Panc1 (cell line): ENCODE measurements around the gene GID8. TPM values are rescaled to one million over a fixed set of nuclear protein-coding genes. Genes with fewer than 3 reads are reported as not detected.

Source experiments
- ATAC-seq: fragments of 200-7000 bp; cut with Tn5 transposase; 2 replicates; pipeline ENCODE4 v1.9.1; 2020; ENCODE audit warnings: mild to moderate bottlenecking, moderate library complexity
- BruUV-seq: library from RNA; stranded (reverse); fragments of 400-500 nt; replicated peaks from 2 replicates; lab custom pipeline; 2021; lab: Mats Ljungman, UMichigan
- CTCF ChIA-PET: fragments of 300-600 bp; sonication (Branson Sonifier 250); formaldehyde crosslinking; loops from one replicate; lab custom pipeline; 2022; ENCODE audit warnings: antibody characterized with exemption; lab: Charles Lee
- POLR2A ChIA-PET: fragments of 300-600 bp; sonication (Branson Sonifier 250); formaldehyde crosslinking; loops from one replicate; lab custom pipeline; 2022; ENCODE audit warnings: antibody characterized with exemption; lab: Charles Lee
- DNase-seq: peaks from one replicate; pipeline ENCODE4 v3.0.0-alpha.2; 2010; ENCODE audit warnings: low read depth, low spot score
- H3K27ac ChIP-seq: 2 replicates; pipeline ENCODE4 v1.5.1; 2011; ENCODE audit warnings: mild to moderate bottlenecking, low read length, inconsistent platforms
- H3K27me3 ChIP-seq: fragments of 200-500 bp; sonication (Bioruptor generic); 2 replicates; pipeline ENCODE4 v1.6.0; 2014; ENCODE audit warnings: low read length, inconsistent platforms; ENCODE audit not compliant: control insufficient read depth, insufficient read depth
- H3K36me3 ChIP-seq: fragments of 200-500 bp; sonication (Bioruptor generic); 2 replicates; pipeline ENCODE4 v1.5.1; 2014; ENCODE audit warnings: inconsistent platforms, mild to moderate bottlenecking, low read length, moderate library complexity; ENCODE audit not compliant: control insufficient read depth, insufficient read depth
- H3K4me1 ChIP-seq: 2 replicates; pipeline ENCODE4 v1.5.1; 2011; ENCODE audit warnings: inconsistent platforms, mild to moderate bottlenecking, low read length, moderate library complexity; ENCODE audit not compliant: control insufficient read depth, insufficient read depth
- H3K4me3 ChIP-seq, 2 experiments: 2 replicates each; pipeline ENCODE4 v1.5.1; 2011 to 2012; ENCODE audit warnings: low read depth in 2 of 2, low read length in 2 of 2, mild to moderate bottlenecking in 2 of 2, inconsistent platforms in 1 of 2, moderate library complexity in 1 of 2
- H3K9me3 ChIP-seq: fragments of 200-500 bp; sonication (Bioruptor generic); 2 replicates; pipeline ENCODE4 v1.5.1; 2014; ENCODE audit warnings: low read depth, mild to moderate bottlenecking, inconsistent platforms, low read length, moderate library complexity; ENCODE audit not compliant: control insufficient read depth, insufficient read depth
- CTCF ChIP-seq: fragments of 450-650 bp; IDR thresholded peaks from 2 replicates; pipeline ENCODE4 v1.5.1; 2017; ENCODE audit warnings: mild to moderate bottlenecking
- POLR2AphosphoS5 ChIP-seq: IDR thresholded peaks from 2 replicates; pipeline ENCODE4 v1.6.1; 2012; ENCODE audit warnings: mild to moderate bottlenecking, low read depth, low read length, moderate library complexity
- REST ChIP-seq, 2 experiments: IDR thresholded peaks; 2 replicates each; pipeline ENCODE4 v1.6.1; 2011 to 2012; ENCODE audit warnings: low read depth in 2 of 2, control low read depth in 1 of 2, low read length in 1 of 2, mild to moderate bottlenecking in 1 of 2, moderate library complexity in 1 of 2; ENCODE audit not compliant: insufficient read depth in 1 of 2
- SIN3A ChIP-seq: IDR thresholded peaks from 2 replicates; pipeline ENCODE4 v1.6.1; 2012; ENCODE audit warnings: low read depth, mild to moderate bottlenecking, low read length, moderate library complexity, borderline replicate concordance; ENCODE audit not compliant: insufficient read depth
- TCF7L2 ChIP-seq: IDR thresholded peaks from 2 replicates; pipeline ENCODE4 v1.6.1; 2011; ENCODE audit warnings: mild to moderate bottlenecking, low read depth, low read length, inconsistent platforms
- in situ Hi-C: cut with HindIII; loops from 2 replicates; pipeline ENCODE4 v1.10.0; 2016; ENCODE audit warnings: low sequenced_read_pairs, low pct_unique_long_range_greater_than_20kb
- intact Hi-C: fragments of 100-400 bp; cut with micrococcal nuclease; formaldehyde crosslinking; loops from one replicate; pipeline ENCODE4 v1.10.0; 2022; ENCODE audit not compliant: unreplicated experiment
- total RNA-seq: library from RNA; stranded (reverse); gene quantifications from one replicate; pipeline ENCODE4 v1.2.1, GENCODE V29; 2021; ENCODE audit not compliant: unreplicated experiment

GID8 gene
- total RNA-seq, 1 experiment from 2014 or later, result 37.3 TPM

- ChIA-PET POLR2A (no interaction called here), CTCF (interaction anchor here (0.6 to 1.1 kb wide), 2 partner anchors 9 to 12 kb away, joined by 3 to 4 read pairs; no protein-coding TSS in a partner anchor)
- in situ Hi-C loops, result no loop called here
- ATAC-seq (no peak), DNase-seq (no peak)
- TF ChIP-seq CTCF (no peak), SIN3A (no peak), REST (IDR thresholded peaks at IDR 0.05; ENCODE audit: insufficient read depth in 1 of 2, low read depth in 2 of 2, low read length in 1 of 2) (no peak), POLR2AphosphoS5 (no peak), TCF7L2 (no peak)
- H3K4me1 ChIP-seq, result no peaks in the 10 kb centered on the region
- no peak overlapping the region for H3K4me3 ChIP-seq
- no peaks in the 10 kb centered on the region for H3K27me3 ChIP-seq
- H3K9me3 ChIP-seq, result no peaks in the 10 kb centered on the region
- BruUV-seq, result no TSS peak
- H3K27ac ChIP-seq, result no peak overlapping the region
- intact Hi-C loops, result no loop called here
- H3K36me3 ChIP-seq, result peaks cover 49% of the 10 kb centered on the region
Measured at GRCh38 chr20:62906647-62907375, 31.1 kb upstream of the GID8 start.

GRCh38 chr20:62907384-62908317 is 30.3 kb upstream of the GID8 start:
- POLR2A ChIA-PET, result no interaction called here
- CTCF ChIA-PET, result interaction anchor here (0.6 to 1.1 kb wide), 3 partner anchors 8 to 11 kb away, joined by 3 to 4 read pairs (median 3); no protein-coding TSS in a partner anchor

More at GRCh38 chr20:62907384-62908317, 30.3 kb upstream of the GID8 start:
- intact Hi-C loops (no loop called here), in situ Hi-C loops (no loop called here)
- DNase-seq (no peak), ATAC-seq (peak; percentile 51; the same call in 1 of the 2 replicates)
- no peaks in the 10 kb centered on the region for H3K9me3 ChIP-seq
- H3K27ac ChIP-seq, result no peak overlapping the region
- no peaks in the 10 kb centered on the region for H3K4me1 ChIP-seq
- TF ChIP-seq TCF7L2 (no peak), REST (IDR thresholded peaks at IDR 0.05; ENCODE audit: insufficient read depth in 1 of 2, low read depth in 2 of 2, low read length in 1 of 2) (no peak), POLR2AphosphoS5 (no peak), SIN3A (no peak)
- BruUV-seq, result no TSS peak
- H3K27me3 ChIP-seq, result no peaks in the 10 kb centered on the region
- peaks cover 43% of the 10 kb centered on the region for H3K36me3 ChIP-seq
- no peak overlapping the region for H3K4me3 ChIP-seq
